ENCODE measurements around the gene MAP2K4.

GRCh38 chr17:11999696-12000095 is 21.0 kb upstream of the MAP2K4 start:
- TF ChIP-seq POLR2A (IDR thresholded peaks at IDR 0.05; ENCODE audit: insufficient read depth in 1 of 2, low read depth in 2 of 2, low read length in 2 of 2) (no peak), SRSF1 (optimal IDR thresholded peaks at IDR 0.05; ENCODE audit: low read depth, low read length) (no peak), ZNF446 (CRISPR knock-in tag; IDR thresholded peaks at IDR 0.05) (no peak), ZZZ3 (CRISPR knock-in tag; IDR thresholded peaks at IDR 0.05; ENCODE audit: borderline replicate concordance) (no peak), CTCF (CRISPR knock-in tag; IDR thresholded peaks at IDR 0.05) (no peak), CHD4 (IDR thresholded peaks at IDR 0.05; ENCODE audit: borderline replicate concordance, low read length) (no peak), RERE (CRISPR knock-in tag; IDR thresholded peaks at IDR 0.05; ENCODE audit: low read depth) (no peak)
